Sigmoid colon (tissue), 7 donors: ENCODE data around the gene GDF15. TPM values are rescaled to one million over a fixed set of nuclear protein-coding genes. Genes with fewer than 3 reads are reported as not detected.

Experiments
- DNase-seq: peaks from one replicate; pipeline ENCODE4 v3.0.0-alpha.2; 2019
- H3K27ac ChIP-seq, 4 donors: fragments of 200-600 bp; sonication (generic); one replicate each; pipeline ENCODE4 v1.5.1; 2016 to 2019; ENCODE audit warnings: mild to moderate bottlenecking in 1 of 4
- H3K27me3 ChIP-seq, 3 donors: fragments of 200-600 bp; sonication (generic); one replicate each; pipeline ENCODE4 v1.5.1; 2019; ENCODE audit warnings: mild to moderate bottlenecking in 1 of 3
- H3K36me3 ChIP-seq, 4 donors: fragments of 200-600 bp; sonication (generic); one replicate each; pipeline ENCODE4 v1.5.1; 2016 to 2019
- H3K4me1 ChIP-seq, 4 donors: fragments of 200-600 bp; sonication (generic); one replicate each; pipeline ENCODE4 v1.5.1; 2017 to 2019
- H3K4me3 ChIP-seq, 4 donors: fragments of 200-600 bp; sonication (generic); one replicate each; pipeline ENCODE4 v1.5.1; 2017 to 2019; ENCODE audit warnings: mild to moderate bottlenecking in 2 of 4, moderate library complexity in 1 of 4
- H3K9me3 ChIP-seq, 4 donors: fragments of 200-600 bp in 3 of 4; sonication (generic) in 3 of 4; one replicate each; pipeline versions ENCODE4 v1.5.1 to v1.6.1; 2013 to 2019
- EP300 ChIP-seq, 4 donors: sonication (generic); formaldehyde crosslinking; IDR thresholded peaks; one replicate each; pipeline ENCODE4 v1.6.1; 2017; ENCODE audit warnings: antibody characterized with exemption in 4 of 4
- POLR2A ChIP-seq, 2 donors: fragments of 450-650 bp; IDR thresholded peaks; one replicate each; pipeline ENCODE4 v1.6.1; 2016; ENCODE audit warnings: antibody characterized with exemption in 2 of 2, mild to moderate bottlenecking in 2 of 2, moderate library complexity in 2 of 2
- POLR2AphosphoS5 ChIP-seq, 4 donors: sonication (generic); formaldehyde crosslinking; IDR thresholded peaks; one replicate each; pipeline ENCODE4 v1.6.1; 2017; ENCODE audit warnings: antibody characterized with exemption in 4 of 4
- WGBS, 2 donors: extraction: QIAGEN DNeasy Blood & Tissue Kit; methylation state at CpG; one replicate each; pipeline ENCODE4 v1.1.7; 2013; 5-methylcytosine and 5-hydroxymethylcytosine counted together
- intact Hi-C: fragments of 100-400 bp; cut with DNase I; formaldehyde crosslinking; loops from one replicate; pipeline ENCODE4 v1.15.1; 2023
- polyA plus RNA-seq, 3 donors: library from polyadenylated mRNA; stranded (reverse); fragments of 200-250 nt; gene quantifications; one replicate each; pipeline ENCODE4 v1.2.3, GENCODE V29; 2013
- total RNA-seq, 4 donors: library from RNA; depleted of rRNA; stranded (reverse); fragments of >200 nt; gene quantifications; one replicate each; pipeline ENCODE4 v1.1.0, GENCODE V29; 2016
- TF ChIP-seq, protein P1 (sequence below), 4 experiments: fragments of 450-650 bp in 3 of 4; fragments of 200-600 bp in 1 of 4; IDR thresholded peaks; one replicate each; pipeline ENCODE4 v1.5.1; 2016 to 2019; ENCODE audit warnings: antibody characterized with exemption in 4 of 4, mild to moderate bottlenecking in 3 of 4, moderate library complexity in 2 of 4
- donor health status: healthy with polysubstance abuse.
- donor health status: Bipolar disorder and iron deficiency.
- donor health status: healthy.

Gene GDF15
- total and polyA plus RNA-seq, 7 donors, result 1.1 to 79.7 (median 7.2) TPM

DNA sequence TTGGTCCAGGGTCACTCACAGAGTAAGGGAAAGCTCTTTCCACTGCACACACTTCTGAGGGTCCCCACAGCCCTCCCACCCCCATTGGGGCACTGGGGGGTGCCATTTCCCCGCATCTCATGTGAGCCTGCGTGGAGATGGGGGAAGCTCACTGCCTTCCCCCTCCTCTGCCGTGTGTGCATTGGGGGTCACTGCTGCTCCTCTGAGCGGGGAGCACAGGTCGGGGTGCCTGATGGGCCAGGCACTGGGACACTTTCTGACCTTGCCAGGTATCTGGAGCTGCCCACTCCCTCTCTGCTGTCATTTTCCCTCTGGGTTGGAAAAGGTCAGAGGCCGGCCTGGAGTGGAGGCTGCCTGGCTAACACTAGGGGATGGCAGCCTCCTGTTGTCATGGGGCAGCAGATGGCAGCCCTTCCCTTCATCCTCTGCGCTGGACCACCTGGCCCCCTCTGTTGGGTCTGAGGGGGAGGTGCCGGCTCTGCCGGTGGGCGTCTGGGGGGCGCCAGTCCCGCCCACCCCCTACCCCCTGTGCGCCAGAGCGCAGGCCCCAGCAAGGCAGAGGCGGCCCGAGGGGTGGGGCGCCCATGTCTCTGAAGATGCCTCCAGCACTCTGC lies 42.3 kb downstream of the GDF15 start:
- Histone ChIP-seq H3K4me1 (peaks cover 4 to 72% (median 52%) of the 10 kb centered on the region in 4 donors), H3K36me3 (no peaks in the 10 kb centered on the region), H3K27ac (peak overlapping the region; percentile 66 to 84 (median 76)), H3K9me3 (no peaks in the 10 kb centered on the region), H3K4me3 (peak overlapping the region in 3 of 4 donors; percentile 47 to 56 (median 51)), H3K27me3 (peaks cover 0 to 11% (median 0%) of the 10 kb centered on the region in 3 donors)
- WGBS, 2 donors, result 77 to 84% methylated on average over 17 of the region's 17 CpGs
- intact Hi-C loops, result no loop called here
- peak; percentile 63 for DNase-seq
- TF ChIP-seq, protein P1, sequence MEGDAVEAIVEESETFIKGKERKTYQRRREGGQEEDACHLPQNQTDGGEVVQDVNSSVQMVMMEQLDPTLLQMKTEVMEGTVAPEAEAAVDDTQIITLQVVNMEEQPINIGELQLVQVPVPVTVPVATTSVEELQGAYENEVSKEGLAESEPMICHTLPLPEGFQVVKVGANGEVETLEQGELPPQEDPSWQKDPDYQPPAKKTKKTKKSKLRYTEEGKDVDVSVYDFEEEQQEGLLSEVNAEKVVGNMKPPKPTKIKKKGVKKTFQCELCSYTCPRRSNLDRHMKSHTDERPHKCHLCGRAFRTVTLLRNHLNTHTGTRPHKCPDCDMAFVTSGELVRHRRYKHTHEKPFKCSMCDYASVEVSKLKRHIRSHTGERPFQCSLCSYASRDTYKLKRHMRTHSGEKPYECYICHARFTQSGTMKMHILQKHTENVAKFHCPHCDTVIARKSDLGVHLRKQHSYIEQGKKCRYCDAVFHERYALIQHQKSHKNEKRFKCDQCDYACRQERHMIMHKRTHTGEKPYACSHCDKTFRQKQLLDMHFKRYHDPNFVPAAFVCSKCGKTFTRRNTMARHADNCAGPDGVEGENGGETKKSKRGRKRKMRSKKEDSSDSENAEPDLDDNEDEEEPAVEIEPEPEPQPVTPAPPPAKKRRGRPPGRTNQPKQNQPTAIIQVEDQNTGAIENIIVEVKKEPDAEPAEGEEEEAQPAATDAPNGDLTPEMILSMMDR (IDR thresholded peaks at IDR 0.05), result no peak
- TF ChIP-seq EP300 (IDR thresholded peaks at IDR 0.05) (no peak), POLR2A (IDR thresholded peaks at IDR 0.05) (no peak), POLR2AphosphoS5 (IDR thresholded peaks at IDR 0.05) (no peak)

DNA sequence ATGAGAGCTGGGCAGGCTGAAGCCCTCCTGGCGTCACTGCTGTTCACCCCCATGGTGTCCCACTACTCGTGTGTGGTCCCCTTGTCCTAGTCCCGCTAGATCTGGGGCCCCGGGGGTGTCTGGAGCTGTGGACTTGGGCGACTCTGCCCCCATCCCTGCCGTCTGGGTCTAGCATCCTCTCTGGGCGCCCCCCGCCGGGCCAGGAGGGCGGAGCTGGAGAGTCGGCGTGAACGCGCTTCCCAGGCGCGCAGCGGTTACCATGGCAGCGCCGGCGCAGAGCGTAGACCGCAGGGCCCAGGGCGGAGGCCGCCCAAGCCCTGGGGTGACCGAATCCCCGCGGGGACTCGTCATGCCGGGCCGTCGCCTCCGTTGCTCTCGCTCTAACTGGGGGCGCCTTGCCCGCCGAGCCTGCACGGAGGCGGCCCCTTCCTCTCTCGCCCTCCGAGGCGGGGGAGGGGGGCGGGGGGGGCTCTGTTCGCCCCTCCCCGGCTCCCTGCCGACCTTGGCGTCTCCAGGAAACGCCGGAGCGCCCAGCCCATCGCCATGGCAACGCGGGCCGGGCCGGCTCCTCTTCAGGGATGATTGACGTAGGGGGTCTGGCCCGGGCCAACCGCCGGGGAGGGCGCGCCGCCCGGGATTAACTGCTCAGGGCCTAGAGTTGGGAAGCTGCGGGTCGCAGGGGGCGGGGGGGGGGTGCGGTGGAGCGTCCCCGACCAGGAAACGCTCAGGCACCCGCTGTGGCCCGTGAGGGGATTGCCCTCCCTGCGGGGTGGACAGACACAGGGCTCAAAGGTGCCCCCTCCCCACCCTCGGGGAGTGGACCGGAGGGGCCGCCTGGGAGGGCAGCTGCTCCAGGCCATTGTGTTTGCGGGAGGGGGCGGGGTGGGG lies 43.1 kb downstream of the GDF15 start:
- intact Hi-C loops, result no loop called here
- H3K27me3 ChIP-seq, result peaks cover 0 to 19% (median 0%) of the 10 kb centered on the region in 3 donors
- peaks cover 4 to 70% (median 53%) of the 10 kb centered on the region in 4 donors for H3K4me1 ChIP-seq
- peak overlapping the region; percentile 30 to 56 (median 49) for H3K4me3 ChIP-seq
- H3K9me3 ChIP-seq, result no peaks in the 10 kb centered on the region
- H3K36me3 ChIP-seq, result no peaks in the 10 kb centered on the region
- DNase-seq, result peak; percentile 87
- WGBS, 2 donors, result 4 to 13% methylated on average over 77 of the region's 77 CpGs
- no peak for TF ChIP-seq EP300 (IDR thresholded peaks at IDR 0.05)
- TF ChIP-seq POLR2A (IDR thresholded peaks at IDR 0.05), result no peak
- peak in 1 of 4 donors; percentile 28 for TF ChIP-seq POLR2AphosphoS5 (IDR thresholded peaks at IDR 0.05)
- TF ChIP-seq, protein P1 (IDR thresholded peaks at IDR 0.05), result no peak
- H3K27ac ChIP-seq, result peak overlapping the region; percentile 66 to 84 (median 76)

DNA sequence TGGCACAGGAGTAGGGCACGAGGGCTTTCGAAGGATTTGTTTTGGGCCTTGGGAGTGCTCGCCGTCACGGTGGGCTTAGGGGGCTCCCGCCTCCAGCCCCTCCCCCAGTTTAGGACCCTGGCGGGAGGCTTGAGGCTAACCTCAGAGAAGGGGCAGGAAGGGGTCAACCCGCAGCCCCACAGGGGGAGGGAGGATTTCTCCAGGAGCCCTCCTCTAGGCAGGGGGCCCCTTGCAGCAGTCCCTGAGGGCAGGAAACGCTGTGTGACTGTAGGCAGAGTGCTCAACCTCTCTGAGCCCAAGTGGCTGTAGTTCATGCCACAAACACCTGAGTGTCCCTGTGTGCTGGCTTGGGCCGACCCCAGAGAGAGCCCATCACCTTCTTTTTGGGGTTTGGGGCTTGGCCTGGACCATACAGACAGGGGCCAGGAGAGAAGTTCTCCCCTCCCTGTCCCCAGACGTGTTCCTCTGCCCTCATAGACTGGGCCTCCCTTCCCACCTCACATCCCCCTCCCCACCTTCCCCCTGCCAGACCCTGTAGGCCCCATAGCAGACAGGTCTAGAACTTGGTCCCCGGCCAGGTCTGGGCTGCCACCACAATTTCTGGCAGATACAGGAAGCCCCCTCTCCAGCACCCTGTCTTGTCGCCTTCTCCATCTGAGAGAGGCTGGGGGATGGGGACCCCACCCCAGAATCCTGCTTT lies 43.9 kb downstream of the GDF15 start:
- H3K4me1 ChIP-seq, result peaks cover 4 to 65% (median 54%) of the 10 kb centered on the region in 4 donors
- no peaks in the 10 kb centered on the region for H3K9me3 ChIP-seq
- intact Hi-C loops, result no loop called here
- H3K27ac ChIP-seq, result peak overlapping the region; percentile 66 to 84 (median 76)
- H3K36me3 ChIP-seq, result no peaks in the 10 kb centered on the region
- H3K4me3 ChIP-seq, result peak overlapping the region in 3 of 4 donors; percentile 47 to 56 (median 51)
- H3K27me3 ChIP-seq, result peaks cover 0 to 27% (median 0%) of the 10 kb centered on the region in 3 donors
- no peak for TF ChIP-seq POLR2AphosphoS5 (IDR thresholded peaks at IDR 0.05)
- TF ChIP-seq POLR2A (IDR thresholded peaks at IDR 0.05), result no peak
- TF ChIP-seq EP300 (IDR thresholded peaks at IDR 0.05), result no peak
- TF ChIP-seq, protein P1 (IDR thresholded peaks at IDR 0.05), result no peak
- WGBS, 2 donors, result 41 to 70% methylated on average over 13 of the region's 13 CpGs
- peak; percentile 70 for DNase-seq

DNA sequence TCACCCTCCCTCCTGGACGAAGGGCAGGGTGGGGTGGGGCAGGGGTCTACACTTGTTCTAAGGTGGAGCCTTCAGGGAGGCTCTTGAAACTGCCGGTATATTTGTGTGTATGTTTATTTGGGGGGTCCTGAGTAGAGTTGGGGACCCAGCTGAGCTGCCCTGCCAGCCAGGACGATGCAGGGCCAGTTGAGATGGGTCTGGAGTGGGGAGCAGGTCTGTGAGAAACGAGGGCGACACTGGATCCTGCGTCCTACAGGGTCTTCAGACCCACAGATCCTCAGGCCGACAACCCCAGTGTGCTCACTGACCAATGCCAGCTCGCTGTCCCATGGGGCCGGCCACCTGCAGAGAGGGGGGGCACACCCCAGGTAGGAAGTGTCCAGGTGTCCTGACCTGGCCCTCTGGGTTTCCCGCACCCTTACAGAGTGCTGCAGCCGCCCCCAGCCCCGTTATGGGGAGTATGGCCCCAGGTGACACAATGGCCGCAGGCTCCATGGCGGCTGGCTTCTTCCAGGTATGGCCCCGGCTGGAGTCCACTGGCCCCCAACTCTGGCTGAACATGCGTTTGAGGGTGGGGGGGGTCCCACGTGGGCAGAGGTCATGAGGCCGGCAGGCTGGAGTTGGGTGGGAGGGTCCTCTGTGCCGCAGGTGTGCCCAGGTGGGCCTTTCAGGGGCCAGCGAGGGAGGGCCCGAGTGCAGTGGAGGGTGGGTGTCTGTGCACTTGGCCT lies 44.6 kb downstream of the GDF15 start:
- Histone ChIP-seq H3K4me3 (no peak overlapping the region), H3K9me3 (no peaks in the 10 kb centered on the region), H3K27me3 (peaks cover 0 to 27% (median 0%) of the 10 kb centered on the region in 3 donors), H3K27ac (no peak overlapping the region), H3K4me1 (peaks cover 4 to 58% (median 48%) of the 10 kb centered on the region in 4 donors), H3K36me3 (peaks cover 0 to 6% (median 0%) of the 10 kb centered on the region in 4 donors)
- peak; percentile 64 for DNase-seq
- TF ChIP-seq EP300 (IDR thresholded peaks at IDR 0.05) (no peak), POLR2AphosphoS5 (IDR thresholded peaks at IDR 0.05) (no peak), POLR2A (IDR thresholded peaks at IDR 0.05) (no peak)
- TF ChIP-seq, protein P1 (IDR thresholded peaks at IDR 0.05), result no peak
- intact Hi-C loops, result no loop called here
- 90 to 91% methylated on average over 21 of the region's 21 CpGs for WGBS, 2 donors
